Measurements from ENCODE around the gene ME3. TPM values are rescaled to one million over a fixed set of nuclear protein-coding genes. Genes with fewer than 3 reads are reported as not detected.
A peak's percentile ranks its signal among the peaks of the same experiment; 100 is the strongest.

The ME3 gene
- total and polyA plus RNA-seq, 2 experiments from 2014 or later: 7.5 to 10.9 TPM

DNA sequence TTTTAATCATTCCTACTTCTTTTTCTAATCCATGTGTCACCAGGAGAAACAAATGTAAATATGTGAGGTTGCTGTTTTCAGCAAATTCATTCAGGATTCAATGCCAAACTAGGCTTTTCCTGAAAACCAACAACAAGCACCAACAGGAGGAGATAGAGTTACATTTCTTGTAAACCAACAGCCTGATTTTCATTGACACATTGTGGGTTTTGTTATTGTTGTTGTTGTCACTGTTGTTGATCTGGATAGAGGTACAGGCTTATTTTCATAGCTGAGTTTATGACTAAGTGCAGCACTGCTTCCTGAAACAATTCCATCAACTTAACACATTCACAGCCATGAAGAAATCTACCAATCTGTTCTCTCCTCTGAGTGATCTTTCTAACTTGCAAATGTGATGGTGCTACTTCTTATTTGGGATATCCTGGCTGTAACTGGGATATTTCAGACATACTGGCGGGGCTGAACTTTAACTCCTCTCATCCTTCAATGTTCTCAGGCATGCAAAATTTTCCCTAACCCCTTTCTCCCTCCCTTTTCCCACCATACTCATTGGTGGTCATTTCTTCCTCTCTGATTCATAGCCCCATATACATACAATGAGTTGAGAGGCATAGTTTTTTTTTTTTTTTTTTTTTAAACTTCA, 65.5 kb downstream of the ME3 start:
- TF ChIP-seq EZH2phosphoT487 (IDR thresholded peaks at IDR 0.05; ENCODE audit: insufficient read depth, low read depth) (no peak), EZH2 (IDR thresholded peaks at IDR 0.05; ENCODE audit: insufficient read depth, poor library complexity, severe bottlenecking) (no peak)
- 50 to 56% methylated on average over 1 of the region's 1 CpG for WGBS, 2 experiments (ENCODE audit: low coverage in 1 of 2, low lambda C conversion rate in 2 of 2, missing lambda C conversion rate in 2 of 2)
- no peak overlapping the region for H3K27ac ChIP-seq

DNA sequence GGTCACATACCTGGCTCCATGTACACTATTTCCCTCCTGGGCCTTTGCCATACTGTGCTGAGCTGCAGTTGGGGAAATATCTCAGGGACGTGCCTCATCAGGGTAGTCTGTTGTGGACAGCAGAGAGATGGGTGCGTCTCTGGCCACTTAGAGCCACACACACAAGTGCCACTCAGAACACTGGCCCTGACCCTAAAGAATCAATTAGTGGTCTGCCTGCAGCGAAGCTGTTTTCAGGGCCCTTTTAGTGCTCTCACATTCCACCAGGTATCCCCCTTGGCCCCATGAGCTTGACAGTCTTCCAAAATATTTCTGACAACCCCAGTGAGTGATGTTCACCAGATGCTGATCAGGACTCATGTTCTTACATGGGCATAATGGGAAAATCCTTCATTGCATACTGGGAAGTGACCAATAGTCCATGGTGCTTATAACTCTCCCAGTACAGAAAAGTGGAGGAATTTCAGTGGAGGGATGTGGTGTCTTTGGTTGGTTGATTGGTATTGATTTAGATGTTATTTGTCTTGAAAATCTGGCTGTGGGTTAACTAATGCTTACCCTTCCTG, 66.1 kb downstream of the ME3 start:
- no peak for DNase-seq
- WGBS, 2 experiments (ENCODE audit: low coverage in 1 of 2, low lambda C conversion rate in 2 of 2, missing lambda C conversion rate in 2 of 2): 82 to 86% methylated on average over 3 of the region's 3 CpGs
- no peaks in the 10 kb centered on the region for H3K36me3 ChIP-seq (ENCODE audit: low read depth)
- H4K20me1 ChIP-seq (ENCODE audit: insufficient read depth): no peaks in the 10 kb centered on the region
- no peak overlapping the region for H3K27ac ChIP-seq
- no peaks in the 10 kb centered on the region for H3K9me2 ChIP-seq (ENCODE audit: insufficient read depth)
- H2AFZ ChIP-seq: peak overlapping the region; percentile 38; the same call in 1 of the 2 replicates
- H3K9ac ChIP-seq: no peak overlapping the region
- in situ Hi-C loops (cut with MboI): loop anchor here (10.0 kb wide), 1 partner anchor 208 kb away; no protein-coding TSS in a partner anchor
- no peaks in the 10 kb centered on the region for H3K79me2 ChIP-seq (ENCODE audit: insufficient read depth)
- peaks cover 10% of the 10 kb centered on the region; the same call in 1 of the 2 replicates for H3F3A ChIP-seq (ENCODE audit: insufficient read depth)
- no peaks in the 10 kb centered on the region for H3K27me3 ChIP-seq (replicated peaks; ENCODE audit: insufficient read depth)
- TF ChIP-seq EZH2 (IDR thresholded peaks at IDR 0.05; ENCODE audit: insufficient read depth, poor library complexity, severe bottlenecking) (no peak), EZH2phosphoT487 (IDR thresholded peaks at IDR 0.05; ENCODE audit: insufficient read depth, low read depth) (no peak)
- no peak overlapping the region for H3K4me3 ChIP-seq
- no peak overlapping the region for H3K4me2 ChIP-seq (ENCODE audit: unreplicated experiment)
- peaks cover 16% of the 10 kb centered on the region for H3K4me1 ChIP-seq (ENCODE audit: insufficient read depth)
- no peaks in the 10 kb centered on the region for H3K9me3 ChIP-seq (ENCODE audit: low read depth)

More for the DNA sequence above, 65.5 kb downstream of the ME3 start:
- Histone ChIP-seq H3K27me3 (replicated peaks; ENCODE audit: insufficient read depth) (no peaks in the 10 kb centered on the region), H3K79me2 (ENCODE audit: insufficient read depth) (no peaks in the 10 kb centered on the region), H3F3A (ENCODE audit: insufficient read depth) (peaks cover 10% of the 10 kb centered on the region; the same call in 1 of the 2 replicates), H2AFZ (peak overlapping the region; percentile 38; the same call in 1 of the 2 replicates), H3K9ac (no peak overlapping the region), H3K4me2 (ENCODE audit: unreplicated experiment) (peak overlapping the region; percentile 22), H3K4me1 (ENCODE audit: insufficient read depth) (peaks cover 16% of the 10 kb centered on the region), H4K20me1 (ENCODE audit: insufficient read depth) (no peaks in the 10 kb centered on the region), H3K9me3 (ENCODE audit: low read depth) (no peaks in the 10 kb centered on the region), H3K36me3 (ENCODE audit: low read depth) (no peaks in the 10 kb centered on the region), H3K9me2 (ENCODE audit: insufficient read depth) (no peaks in the 10 kb centered on the region), H3K4me3 (no peak overlapping the region)
- in situ Hi-C loops (cut with MboI): loop anchor here (10.0 kb wide), 1 partner anchor 208 kb away; no protein-coding TSS in a partner anchor
- peak; percentile 53 for DNase-seq

DNA sequence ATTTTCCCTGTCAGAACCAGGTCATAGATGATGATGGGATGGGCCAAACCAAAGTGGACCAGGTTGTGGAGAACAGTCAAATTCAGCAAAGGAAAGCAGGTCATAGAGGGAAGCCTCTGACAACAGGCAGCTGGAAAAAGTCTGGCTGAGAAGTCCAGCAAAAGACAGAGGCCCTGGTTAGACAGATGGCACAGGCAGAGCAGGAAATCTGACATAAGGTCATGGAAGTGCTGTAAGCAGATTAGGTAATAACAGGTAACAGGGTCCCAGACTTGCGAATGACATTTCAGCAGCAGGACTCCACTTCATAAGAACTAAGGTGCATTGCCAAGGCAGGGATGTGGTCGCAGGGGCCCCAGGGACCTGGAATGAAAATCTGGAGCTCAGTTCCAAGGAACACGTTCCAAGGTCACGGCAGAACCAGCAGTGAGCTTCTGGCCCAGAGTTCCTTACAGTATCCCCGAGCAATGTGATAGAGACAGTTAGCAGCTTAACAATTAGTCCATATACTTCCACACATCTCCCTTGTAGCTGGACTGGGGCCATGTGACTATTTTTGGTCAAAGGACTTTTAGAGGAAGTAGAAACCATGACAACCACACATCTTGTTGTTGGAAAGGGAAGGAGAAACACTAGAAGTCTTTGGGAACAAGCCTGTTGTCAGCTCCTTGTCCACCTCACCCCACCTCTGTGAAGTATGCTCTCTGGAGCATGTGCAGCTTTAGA, 75.4 kb downstream of the ME3 start:
- no peaks in the 10 kb centered on the region for H3K36me3 ChIP-seq (ENCODE audit: low read depth)
- H3K9ac ChIP-seq: no peak overlapping the region
- no peak for DNase-seq
- peaks cover 23% of the 10 kb centered on the region for H3K4me1 ChIP-seq (ENCODE audit: insufficient read depth)
- no peak overlapping the region for H3K27ac ChIP-seq
- WGBS, 2 experiments (ENCODE audit: low coverage in 1 of 2, low lambda C conversion rate in 2 of 2, missing lambda C conversion rate in 2 of 2): 96 to 99% methylated on average over 5 of the region's 5 CpGs
- in situ Hi-C loops (cut with MboI): loop anchor here (10.0 kb wide), 1 partner anchor 142 kb away; no protein-coding TSS in a partner anchor
- no peak overlapping the region for H3K4me3 ChIP-seq
- H4K20me1 ChIP-seq (ENCODE audit: insufficient read depth): no peaks in the 10 kb centered on the region
- H3K79me2 ChIP-seq (ENCODE audit: insufficient read depth): no peaks in the 10 kb centered on the region
- no peaks in the 10 kb centered on the region for H3K9me2 ChIP-seq (ENCODE audit: insufficient read depth)
- peaks cover 8% of the 10 kb centered on the region for H3F3A ChIP-seq (ENCODE audit: insufficient read depth)
- TF ChIP-seq EZH2 (IDR thresholded peaks at IDR 0.05; ENCODE audit: insufficient read depth, poor library complexity, severe bottlenecking) (no peak), EZH2phosphoT487 (IDR thresholded peaks at IDR 0.05; ENCODE audit: insufficient read depth, low read depth) (no peak)
- no peaks in the 10 kb centered on the region for H3K9me3 ChIP-seq (ENCODE audit: low read depth)
- no peaks in the 10 kb centered on the region for H3K27me3 ChIP-seq (replicated peaks; ENCODE audit: insufficient read depth)
- H3K4me2 ChIP-seq (ENCODE audit: unreplicated experiment): no peak overlapping the region
- H2AFZ ChIP-seq: no peak overlapping the region

DNA sequence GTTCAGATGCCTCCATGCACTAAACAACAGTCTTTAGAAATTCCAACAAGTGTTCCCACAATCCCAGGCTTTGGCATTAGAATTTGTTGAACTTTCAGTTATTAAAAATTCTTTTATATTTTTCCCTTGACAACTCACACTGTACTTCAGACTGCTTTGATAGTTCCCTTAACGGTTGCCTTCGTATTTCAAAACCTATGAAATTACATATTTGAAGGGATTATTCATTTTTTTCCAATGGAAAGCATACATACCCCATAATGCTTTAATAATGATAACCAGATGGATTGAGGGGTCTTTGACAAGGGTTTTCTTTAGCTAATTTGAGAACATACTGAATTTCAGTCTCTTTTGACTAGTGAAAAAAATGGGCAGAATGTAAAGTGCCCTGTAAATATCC, 76.5 kb downstream of the ME3 start:
- Histone ChIP-seq H3K9me3 (ENCODE audit: low read depth) (no peaks in the 10 kb centered on the region), H3K27ac (no peak overlapping the region), H3K4me3 (no peak overlapping the region), H3K79me2 (ENCODE audit: insufficient read depth) (no peaks in the 10 kb centered on the region), H3K9me2 (ENCODE audit: insufficient read depth) (no peaks in the 10 kb centered on the region), H2AFZ (no peak overlapping the region), H3K4me2 (ENCODE audit: unreplicated experiment) (no peak overlapping the region), H3K36me3 (ENCODE audit: low read depth) (no peaks in the 10 kb centered on the region), H3K4me1 (ENCODE audit: insufficient read depth) (peaks cover 27% of the 10 kb centered on the region), H3K9ac (no peak overlapping the region), H3F3A (ENCODE audit: insufficient read depth) (peaks cover 15% of the 10 kb centered on the region), H4K20me1 (ENCODE audit: insufficient read depth) (no peaks in the 10 kb centered on the region), H3K27me3 (replicated peaks; ENCODE audit: insufficient read depth) (no peaks in the 10 kb centered on the region)
- no peak for TF ChIP-seq EZH2phosphoT487 (IDR thresholded peaks at IDR 0.05; ENCODE audit: insufficient read depth, low read depth)
- TF ChIP-seq EZH2 (IDR thresholded peaks at IDR 0.05; ENCODE audit: insufficient read depth, poor library complexity, severe bottlenecking): no peak
- in situ Hi-C loops (cut with MboI): loop anchor here (10.0 kb wide), 1 partner anchor 141 kb away; no protein-coding TSS in a partner anchor
- WGBS, 2 experiments (ENCODE audit: low coverage in 1 of 2, low lambda C conversion rate in 2 of 2, missing lambda C conversion rate in 2 of 2): 96 to 100% methylated on average over 2 of the region's 2 CpGs
- no peak for DNase-seq

Data from GM23248 (cell line).